Measurements from ENCODE around the gene CCL20.

CCL20 gene

GRCh38 chr2:227802882-227803281 lies 10.8 kb upstream of the CCL20 start:
- DNase-seq (ENCODE audit: low spot score) = no peak

- DNase-seq (ENCODE audit: low spot score) = no peak
These were observed 8.7 kb upstream of the CCL20 start for GRCh38 chr2:227804975-227805374.

GRCh38 chr2:227805578-227805977 lies 8.1 kb upstream of the CCL20 start:
- no peak for DNase-seq (ENCODE audit: low spot score)

GRCh38 chr2:227808936-227809335 lies 4.7 kb upstream of the CCL20 start:
- DNase-seq (ENCODE audit: low spot score) = no peak

- DNase-seq (ENCODE audit: low spot score) = no peak
These were observed 1.6 kb upstream of the CCL20 start for GRCh38 chr2:227812001-227812400.

- DNase-seq (ENCODE audit: low spot score) = no peak
These were observed 447 bp upstream of the CCL20 start for GRCh38 chr2:227813229-227813561.

- DNase-seq (ENCODE audit: low spot score) = no peak
These were observed 1.4 kb downstream of the CCL20 start for GRCh38 chr2:227815066-227815465.

GRCh38 chr2:227816507-227817294 lies 3.1 kb downstream of the CCL20 start:
- no peak for DNase-seq (ENCODE audit: low spot score)

GRCh38 chr2:227817336-227817735 lies 3.7 kb downstream of the CCL20 start:
- DNase-seq (ENCODE audit: low spot score) = peak; percentile 3

- DNase-seq (ENCODE audit: low spot score) = peak; percentile 100
These were observed 4.4 kb downstream of the CCL20 start for GRCh38 chr2:227817850-227818674.

- DNase-seq (ENCODE audit: low spot score) = no peak
These were observed 5.2 kb downstream of the CCL20 start for GRCh38 chr2:227818675-227819397.

- no peak for DNase-seq (ENCODE audit: low spot score)
These were observed 5.7 kb downstream of the CCL20 start for GRCh38 chr2:227819398-227819697.

GRCh38 chr2:227821043-227821942 lies 7.7 kb downstream of the CCL20 start:
- no peak for DNase-seq (ENCODE audit: low spot score)

- no peak for DNase-seq (ENCODE audit: low spot score)
These were observed 8.9 kb downstream of the CCL20 start for GRCh38 chr2:227822416-227823003.

GRCh38 chr2:227823922-227824321 lies 10.3 kb downstream of the CCL20 start:
- no peak for DNase-seq (ENCODE audit: low spot score)

- DNase-seq (ENCODE audit: low spot score) = no peak
These were observed 11.1 kb downstream of the CCL20 start for GRCh38 chr2:227824711-227825110.

GRCh38 chr2:227826019-227826521 lies 12.4 kb downstream of the CCL20 start:
- DNase-seq (ENCODE audit: low spot score) = no peak

GRCh38 chr2:227826563-227826962 lies 12.9 kb downstream of the CCL20 start:
- no peak for DNase-seq (ENCODE audit: low spot score)

GRCh38 chr2:227827143-227827542 lies 13.5 kb downstream of the CCL20 start:
- no peak for DNase-seq (ENCODE audit: low spot score)

GRCh38 chr2:227828477-227828912 lies 14.9 kb downstream of the CCL20 start:
- no peak for DNase-seq (ENCODE audit: low spot score)

GRCh38 chr2:227829337-227829736 lies 15.7 kb downstream of the CCL20 start:
- no peak for DNase-seq (ENCODE audit: low spot score)
